ENCODE results near the gene PCTP. TPM values are rescaled to one million over a fixed set of nuclear protein-coding genes. Genes with fewer than 3 reads are reported as not detected.

PCTP gene
- total and polyA plus RNA-seq, 9 of the 15 experiments (the other 6 are each of a cell fraction or from before 2014, with no cell fraction given), result 10.9 to 62.3 (median 41.2) TPM

DNA sequence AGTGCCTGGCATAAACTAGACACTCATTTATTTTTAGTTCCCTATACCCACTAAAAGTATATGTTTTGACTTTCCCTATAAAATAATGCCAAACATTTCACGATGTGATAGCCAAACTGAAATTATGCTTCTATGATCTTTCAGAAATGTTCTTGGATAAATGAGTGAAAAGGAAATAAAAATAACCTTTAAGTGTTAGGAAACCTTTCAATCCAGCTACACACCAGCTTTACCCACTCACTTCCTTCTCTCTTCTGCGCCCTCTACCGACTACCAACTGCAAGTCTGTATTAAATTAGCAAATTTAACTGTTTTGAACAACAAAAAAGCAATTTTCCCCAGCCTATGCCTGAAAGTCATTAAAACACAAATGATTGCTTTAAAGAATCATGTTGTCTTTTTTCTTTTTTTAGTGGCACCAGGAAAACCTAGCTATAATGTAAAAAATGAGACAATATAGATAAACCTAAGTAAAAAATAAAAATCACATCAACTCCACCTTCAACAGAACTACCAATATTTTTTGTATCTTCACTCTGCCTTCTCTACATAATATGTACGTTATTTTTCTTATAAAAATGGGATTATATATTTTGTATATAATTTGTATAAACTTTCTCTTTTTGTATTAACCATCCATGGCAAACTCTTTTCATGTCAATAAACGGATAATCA, 15.0 kb upstream of the PCTP start (continued):
- TF ChIP-seq TAF1 (IDR thresholded peaks at IDR 0.05; ENCODE audit: control insufficient read depth, extremely low read depth, insufficient read depth, low read length, severe bottlenecking) (no peak), RAD21 (CRISPR knock-in tag; conservative IDR thresholded peaks at IDR 0.05 in 1 of 2, IDR thresholded peaks at IDR 0.05 in 1 of 2) (peak; percentile 41 to 60), RCOR1 (IDR thresholded peaks at IDR 0.05; ENCODE audit: borderline replicate concordance in 1 of 2, low read depth in 2 of 2, low read length in 2 of 2) (0 out of 4 replicates have a peak, but pooled peaks of 1 of the 2 experiments have one; percentile 19), ZNF778 (CRISPR knock-in tag; IDR thresholded peaks at IDR 0.05) (no peak), ZNF263 (CRISPR knock-in tag; IDR thresholded peaks at IDR 0.05; ENCODE audit: borderline replicate concordance) (no peak), MAFF (IDR thresholded peaks at IDR 0.05; ENCODE audit: low read length) (no peak), POLR2B (IDR thresholded peaks at IDR 0.05; ENCODE audit: low read depth, partially characterized antibody) (no peak), FOS (IDR thresholded peaks at IDR 0.05; ENCODE audit: extremely low read depth, insufficient read length) (no peak), CEBPB (tag; IDR thresholded peaks at IDR 0.05) (no peak), FIP1L1 (IDR thresholded peaks at IDR 0.05; ENCODE audit: low read depth, low read length, poor library complexity, severe bottlenecking) (no peak), PHB2 (IDR thresholded peaks at IDR 0.05; ENCODE audit: low read depth) (no peak), NBN (IDR thresholded peaks at IDR 0.05; ENCODE audit: low read depth) (0 out of 2 replicates have a peak, but pooled peaks have one; percentile 39), HDGF (IDR thresholded peaks at IDR 0.05) (no peak), PYGO2 (tag; IDR thresholded peaks at IDR 0.05) (no peak), ZC3H8 (IDR thresholded peaks at IDR 0.05) (no peak), BCL6 (CRISPR knock-in tag; IDR thresholded peaks at IDR 0.05) (no peak), XRCC5 (IDR thresholded peaks at IDR 0.05; ENCODE audit: low read depth, low read length) (no peak), KDM4B (IDR thresholded peaks at IDR 0.05; ENCODE audit: borderline replicate concordance in 2 of 2, low read depth in 1 of 2) (no peak), NFE2L1 (tag; IDR thresholded peaks at IDR 0.05; ENCODE audit: borderline replicate concordance, low read depth) (no peak), FOXA3 (CRISPR knock-in tag; conservative IDR thresholded peaks at IDR 0.05 in 1 of 2, IDR thresholded peaks at IDR 0.05 in 1 of 2) (no peak), KLF10 (CRISPR knock-in tag; IDR thresholded peaks at IDR 0.05) (no peak), GABPB2 (CRISPR knock-in tag; conservative IDR thresholded peaks at IDR 0.05) (no peak), BCOR (IDR thresholded peaks at IDR 0.05) (no peak)
- TF ChIP-seq, protein P1, sequence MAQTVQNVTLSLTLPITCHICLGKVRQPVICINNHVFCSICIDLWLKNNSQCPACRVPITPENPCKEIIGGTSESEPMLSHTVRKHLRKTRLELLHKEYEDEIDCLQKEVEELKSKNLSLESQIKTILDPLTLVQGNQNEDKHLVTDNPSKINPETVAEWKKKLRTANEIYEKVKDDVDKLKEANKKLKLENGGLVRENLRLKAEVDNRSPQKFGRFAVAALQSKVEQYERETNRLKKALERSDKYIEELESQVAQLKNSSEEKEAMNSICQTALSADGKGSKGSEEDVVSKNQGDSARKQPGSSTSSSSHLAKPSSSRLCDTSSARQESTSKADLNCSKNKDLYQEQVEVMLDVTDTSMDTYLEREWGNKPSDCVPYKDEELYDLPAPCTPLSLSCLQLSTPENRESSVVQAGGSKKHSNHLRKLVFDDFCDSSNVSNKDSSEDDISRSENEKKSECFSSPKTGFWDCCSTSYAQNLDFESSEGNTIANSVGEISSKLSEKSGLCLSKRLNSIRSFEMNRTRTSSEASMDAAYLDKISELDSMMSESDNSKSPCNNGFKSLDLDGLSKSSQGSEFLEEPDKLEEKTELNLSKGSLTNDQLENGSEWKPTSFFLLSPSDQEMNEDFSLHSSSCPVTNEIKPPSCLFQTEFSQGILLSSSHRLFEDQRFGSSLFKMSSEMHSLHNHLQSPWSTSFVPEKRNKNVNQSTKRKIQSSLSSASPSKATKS (CRISPR knock-in tag; IDR thresholded peaks at IDR 0.05), result no peak
- TF ChIP-seq, protein P2, sequence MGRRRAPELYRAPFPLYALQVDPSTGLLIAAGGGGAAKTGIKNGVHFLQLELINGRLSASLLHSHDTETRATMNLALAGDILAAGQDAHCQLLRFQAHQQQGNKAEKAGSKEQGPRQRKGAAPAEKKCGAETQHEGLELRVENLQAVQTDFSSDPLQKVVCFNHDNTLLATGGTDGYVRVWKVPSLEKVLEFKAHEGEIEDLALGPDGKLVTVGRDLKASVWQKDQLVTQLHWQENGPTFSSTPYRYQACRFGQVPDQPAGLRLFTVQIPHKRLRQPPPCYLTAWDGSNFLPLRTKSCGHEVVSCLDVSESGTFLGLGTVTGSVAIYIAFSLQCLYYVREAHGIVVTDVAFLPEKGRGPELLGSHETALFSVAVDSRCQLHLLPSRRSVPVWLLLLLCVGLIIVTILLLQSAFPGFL (CRISPR knock-in tag; IDR thresholded peaks at IDR 0.05), result no peak
- TF ChIP-seq, protein P3, sequence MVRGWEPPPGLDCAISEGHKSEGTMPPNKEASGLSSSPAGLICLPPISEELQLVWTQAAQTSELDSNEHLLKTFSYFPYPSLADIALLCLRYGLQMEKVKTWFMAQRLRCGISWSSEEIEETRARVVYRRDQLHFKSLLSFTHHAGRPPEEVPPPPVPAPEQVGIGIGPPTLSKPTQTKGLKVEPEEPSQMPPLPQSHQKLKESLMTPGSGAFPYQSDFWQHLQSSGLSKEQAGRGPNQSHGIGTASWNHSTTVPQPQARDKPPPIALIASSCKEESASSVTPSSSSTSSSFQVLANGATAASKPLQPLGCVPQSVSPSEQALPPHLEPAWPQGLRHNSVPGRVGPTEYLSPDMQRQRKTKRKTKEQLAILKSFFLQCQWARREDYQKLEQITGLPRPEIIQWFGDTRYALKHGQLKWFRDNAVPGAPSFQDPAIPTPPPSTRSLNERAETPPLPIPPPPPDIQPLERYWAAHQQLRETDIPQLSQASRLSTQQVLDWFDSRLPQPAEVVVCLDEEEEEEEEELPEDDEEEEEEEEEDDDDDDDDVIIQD (CRISPR knock-in tag; IDR thresholded peaks at IDR 0.05), result no peak
